SK-N-SH (cell line): ENCODE data around the gene POLL. TPM values are rescaled to one million over a fixed set of nuclear protein-coding genes. Genes with fewer than 3 reads are reported as not detected.

Experiments
- CTCF ChIA-PET: fragments of 300-600, 350-600 bp; formaldehyde crosslinking; extraction: SDS; loops from one replicate; lab custom pipeline; 2021; lab: Yijun Ruan, JAX
- POLR2A ChIA-PET: fragments of 350-600 bp; sonication (Branson Sonifier 250); formaldehyde crosslinking; extraction: SDS; loops from one replicate; lab custom pipeline; 2020; ENCODE audit warnings: antibody characterized with exemption, inconsistent platforms; lab: Yijun Ruan, JAX
- DNase-seq: peaks from one replicate; pipeline ENCODE4 v3.0.0; 2012
- H2AFZ ChIP-seq: fragments of 200-600 bp; sonication (generic); 2 replicates; pipeline ENCODE4 v1.8.1; 2016; ENCODE audit warnings: antibody characterized with exemption, mild to moderate bottlenecking, low read depth
- H3F3A ChIP-seq: fragments of 200-600 bp; sonication (generic); replicated peaks from 2 replicates; pipeline ENCODE3; 2016; ENCODE audit warnings: antibody characterized with exemption, mild to moderate bottlenecking; ENCODE audit not compliant: insufficient read depth
- H3K27ac ChIP-seq, 2 experiments: fragments of 200-500 bp in 1 of 2; fragments of 200-600 bp in 1 of 2; sonication (Bioruptor generic) in 1 of 2; sonication (generic), shearing (Covaris generic) in 1 of 2; 2 replicates each; pipeline versions ENCODE4 v1.5.1 to v1.6.1; 2014 to 2016; ENCODE audit warnings: low read depth in 2 of 2, inconsistent platforms in 1 of 2, low read length in 1 of 2, mild to moderate bottlenecking in 1 of 2, mixed read lengths in 1 of 2
- H3K27me3 ChIP-seq: fragments of 200-600 bp; sonication (generic), shearing (Covaris generic); 2 replicates; pipeline ENCODE4 v1.6.1; 2016; ENCODE audit warnings: mixed run types; ENCODE audit not compliant: insufficient read depth
- H3K36me3 ChIP-seq, 2 experiments: fragments of 200-500 bp in 1 of 2; fragments of 200-600 bp in 1 of 2; sonication (Bioruptor generic) in 1 of 2; sonication (generic) in 1 of 2; replicated peaks in 1 of 2; 2 replicates each; pipeline versions ENCODE3 to v1.5.1; 2014 to 2016; ENCODE audit warnings: low read length in 1 of 2, mild to moderate bottlenecking in 1 of 2; ENCODE audit not compliant: insufficient read depth in 2 of 2, control insufficient read depth in 1 of 2
- H3K4me1 ChIP-seq, 2 experiments: fragments of 200-500 bp in 1 of 2; fragments of 200-600 bp in 1 of 2; sonication (Bioruptor generic) in 1 of 2; sonication (generic), shearing (Covaris generic) in 1 of 2; 2 replicates each; pipeline versions ENCODE4 v1.5.1 to v1.6.1; 2014 to 2016; ENCODE audit warnings: low read depth in 1 of 2, low read length in 1 of 2, mixed run types in 1 of 2; ENCODE audit not compliant: insufficient read depth in 2 of 2, control insufficient read depth in 1 of 2
- H3K4me2 ChIP-seq: fragments of 200-600 bp; sonication (generic), shearing (Covaris generic); 2 replicates; pipeline ENCODE4 v1.6.1; 2017; ENCODE audit warnings: mixed run types
- H3K4me3 ChIP-seq, 2 experiments: fragments of 200-500 bp in 1 of 2; fragments of 200-600 bp in 1 of 2; sonication (Bioruptor generic) in 1 of 2; sonication (generic), shearing (Covaris generic) in 1 of 2; 2 replicates each; pipeline versions ENCODE4 v1.5.1 to v1.8.1; 2014 to 2016; ENCODE audit warnings: low read depth in 2 of 2, inconsistent platforms in 1 of 2, low read length in 1 of 2, mild to moderate bottlenecking in 1 of 2, mixed read lengths in 1 of 2, moderate library complexity in 1 of 2
- H3K79me2 ChIP-seq: fragments of 200-600 bp; sonication (generic); 2 replicates; pipeline ENCODE4 v1.8.1; 2017; ENCODE audit warnings: mild to moderate bottlenecking; ENCODE audit not compliant: insufficient read depth
- H3K9ac ChIP-seq: fragments of 200-600 bp; sonication (generic); 2 replicates; pipeline ENCODE4 v1.6.1; 2017; ENCODE audit warnings: mixed run types
- H3K9me2 ChIP-seq: fragments of 200-600 bp; sonication (generic); 2 replicates; pipeline ENCODE4 v1.6.1; 2017; ENCODE audit warnings: mixed run types
- H3K9me3 ChIP-seq: fragments of 200-600 bp; sonication (generic); 2 replicates; pipeline ENCODE4 v1.6.1; 2017; ENCODE audit warnings: mixed run types, mild to moderate bottlenecking, moderate library complexity
- H4K20me1 ChIP-seq: fragments of 200-600 bp; sonication (generic); 2 replicates; pipeline ENCODE4 v1.6.1; 2017; ENCODE audit warnings: mild to moderate bottlenecking, mixed run types; ENCODE audit not compliant: insufficient read depth
- CHD2 ChIP-seq: fragments of 150-350 bp; IDR thresholded peaks from 2 replicates; pipeline ENCODE4 v1.6.1; 2018; ENCODE audit warnings: low read length; ENCODE audit not compliant: partially characterized antibody
- EP300 ChIP-seq, 2 experiments: IDR thresholded peaks; 2 replicates each; pipeline versions ENCODE4 v1.4.0 to v1.6.1; 2012; ENCODE audit warnings: borderline replicate concordance in 1 of 2, low read depth in 1 of 2, low read length in 1 of 2
- FOSL2 ChIP-seq: IDR thresholded peaks from 2 replicates; pipeline ENCODE4 v1.4.0; 2012; ENCODE audit warnings: low read depth, mild to moderate bottlenecking, moderate library complexity, borderline replicate concordance
- JUND ChIP-seq: IDR thresholded peaks from 2 replicates; pipeline ENCODE4 v1.4.0; 2012
- NFIC ChIP-seq: IDR thresholded peaks from 2 replicates; pipeline ENCODE4 v1.4.0; 2012; ENCODE audit warnings: borderline replicate concordance
- POLR2AphosphoS5 ChIP-seq: IDR thresholded peaks from 2 replicates; pipeline ENCODE4 v1.6.1; 2012; ENCODE audit warnings: low read depth, low read length
- RAD21 ChIP-seq: IDR thresholded peaks from 2 replicates; pipeline ENCODE4 v1.6.1; 2012; ENCODE audit warnings: mild to moderate bottlenecking, low read length
- RFX5 ChIP-seq: IDR thresholded peaks from 2 replicates; pipeline ENCODE4 v1.6.1; 2012; ENCODE audit warnings: mild to moderate bottlenecking, improper control_type of control experiment, low read length
- SIN3A ChIP-seq: IDR thresholded peaks from 2 replicates; pipeline ENCODE4 v1.6.1; 2012; ENCODE audit warnings: low read depth, mild to moderate bottlenecking, low read length, moderate library complexity, borderline replicate concordance
- TAF1 ChIP-seq: IDR thresholded peaks from 2 replicates; pipeline ENCODE4 v1.6.1; 2012; ENCODE audit warnings: low read depth, mild to moderate bottlenecking, low read length, moderate library complexity, borderline replicate concordance
- YY1 ChIP-seq: IDR thresholded peaks from 2 replicates; pipeline ENCODE4 v1.4.0; 2012; ENCODE audit warnings: low read depth, mild to moderate bottlenecking
- WGBS: methylation state at CpG from one replicate; pipeline ENCODE4 v1.1.6; 2017; ENCODE audit warnings: low lambda C conversion rate; 5-methylcytosine and 5-hydroxymethylcytosine counted together
- polyA plus RNA-seq, 3 experiments: library from polyadenylated mRNA; depleted of rRNA; stranded (reverse); fragments of >200 nt; gene quantifications; 2 replicates each; pipeline ENCODE4 v1.2.3, GENCODE V29; 2012
- TF ChIP-seq, protein P1 (sequence below): fragments of 200-600 bp; sonication (generic); IDR thresholded peaks from 2 replicates; pipeline ENCODE4 v1.6.1; 2017; ENCODE audit warnings: antibody characterized with exemption, mild to moderate bottlenecking, moderate library complexity
- TF ChIP-seq, protein P2 (sequence below): fragments of 150-350 bp; IDR thresholded peaks from 2 replicates; pipeline ENCODE4 v1.6.1; 2017; ENCODE audit warnings: antibody characterized with exemption, low read length, low read depth, borderline replicate concordance
- TF ChIP-seq, protein P3 (sequence below): IDR thresholded peaks from 2 replicates; pipeline ENCODE4 v1.6.1; 2012; ENCODE audit warnings: mild to moderate bottlenecking, low read depth, low read length, moderate library complexity
- TF ChIP-seq, protein P4 (sequence below): fragments of 150-350 bp; IDR thresholded peaks from 2 replicates; pipeline ENCODE4 v1.6.1; 2016; ENCODE audit warnings: mild to moderate bottlenecking, low read depth, low read length

The POLL gene
- polyA plus RNA-seq, 1 of the 3 experiments (the other 2 are of a cell fraction): 22.0 TPM

DNA sequence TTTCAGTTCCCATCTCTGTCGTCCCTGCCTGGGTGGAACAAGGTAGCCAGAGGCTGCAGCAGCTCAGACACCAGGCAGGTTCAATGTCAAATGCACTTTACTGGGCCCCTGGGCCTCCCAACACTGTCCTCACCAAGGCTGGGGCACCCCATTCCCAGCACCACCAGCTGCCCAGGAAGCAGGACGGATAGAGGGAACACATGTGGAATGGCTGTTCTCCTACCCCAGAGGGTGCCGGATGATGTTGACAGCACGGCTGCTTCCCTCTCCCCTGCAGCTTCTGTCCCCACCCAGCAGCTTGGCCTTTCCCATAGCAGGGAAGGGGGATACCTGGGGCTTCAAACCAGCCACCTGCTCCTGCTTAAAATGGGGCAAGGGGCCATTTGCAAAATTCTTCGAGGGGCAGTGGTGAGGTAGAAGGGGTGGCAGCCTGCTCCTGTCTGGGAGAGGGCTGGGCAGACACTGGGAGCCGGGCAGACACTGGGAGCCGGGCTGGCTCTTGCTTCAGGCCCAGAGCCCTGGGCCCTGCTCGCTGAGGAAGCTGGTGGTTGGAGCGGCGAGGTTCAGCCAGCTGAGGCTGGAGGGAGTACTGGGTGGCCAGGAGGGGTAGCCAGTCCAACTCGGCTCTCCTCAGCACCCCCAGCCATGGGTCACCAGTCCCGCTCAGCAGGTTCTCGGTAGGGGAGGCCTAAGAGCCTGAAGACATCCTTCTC, 9.1 kb downstream of the POLL start:
- ChIA-PET POLR2A (no interaction called here), CTCF (interaction anchor here (1.3 to 11.9 kb wide), 8 partner anchors 7 to 365 kb away, joined by 3 to 88 read pairs (median 6); partner anchors contain the start of genes DPCD and POLL)
- Histone ChIP-seq H3K27ac (no peak overlapping the region), H3K36me3 (peaks cover 0 to 42% of the 10 kb centered on the region in 2 experiments), H3K9me2 (no peaks in the 10 kb centered on the region), H3K9me3 (no peaks in the 10 kb centered on the region), H3K4me1 (peaks cover 0 to 17% of the 10 kb centered on the region in 2 experiments; a peak in 1 of 4 replicates), H4K20me1 (no peaks in the 10 kb centered on the region), H3F3A (no peaks in the 10 kb centered on the region), H3K9ac (no peak overlapping the region), H3K4me3 (no peak overlapping the region), H3K79me2 (no peaks in the 10 kb centered on the region), H2AFZ (no peak overlapping the region), H3K4me2 (no peak overlapping the region), H3K27me3 (no peaks in the 10 kb centered on the region)
- no peak for TF ChIP-seq CHD2
- TF ChIP-seq, protein P1, sequence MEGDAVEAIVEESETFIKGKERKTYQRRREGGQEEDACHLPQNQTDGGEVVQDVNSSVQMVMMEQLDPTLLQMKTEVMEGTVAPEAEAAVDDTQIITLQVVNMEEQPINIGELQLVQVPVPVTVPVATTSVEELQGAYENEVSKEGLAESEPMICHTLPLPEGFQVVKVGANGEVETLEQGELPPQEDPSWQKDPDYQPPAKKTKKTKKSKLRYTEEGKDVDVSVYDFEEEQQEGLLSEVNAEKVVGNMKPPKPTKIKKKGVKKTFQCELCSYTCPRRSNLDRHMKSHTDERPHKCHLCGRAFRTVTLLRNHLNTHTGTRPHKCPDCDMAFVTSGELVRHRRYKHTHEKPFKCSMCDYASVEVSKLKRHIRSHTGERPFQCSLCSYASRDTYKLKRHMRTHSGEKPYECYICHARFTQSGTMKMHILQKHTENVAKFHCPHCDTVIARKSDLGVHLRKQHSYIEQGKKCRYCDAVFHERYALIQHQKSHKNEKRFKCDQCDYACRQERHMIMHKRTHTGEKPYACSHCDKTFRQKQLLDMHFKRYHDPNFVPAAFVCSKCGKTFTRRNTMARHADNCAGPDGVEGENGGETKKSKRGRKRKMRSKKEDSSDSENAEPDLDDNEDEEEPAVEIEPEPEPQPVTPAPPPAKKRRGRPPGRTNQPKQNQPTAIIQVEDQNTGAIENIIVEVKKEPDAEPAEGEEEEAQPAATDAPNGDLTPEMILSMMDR: no peak
- 87% methylated on average over 9 of the region's 13 CpGs for WGBS
- no peak for DNase-seq

DNA sequence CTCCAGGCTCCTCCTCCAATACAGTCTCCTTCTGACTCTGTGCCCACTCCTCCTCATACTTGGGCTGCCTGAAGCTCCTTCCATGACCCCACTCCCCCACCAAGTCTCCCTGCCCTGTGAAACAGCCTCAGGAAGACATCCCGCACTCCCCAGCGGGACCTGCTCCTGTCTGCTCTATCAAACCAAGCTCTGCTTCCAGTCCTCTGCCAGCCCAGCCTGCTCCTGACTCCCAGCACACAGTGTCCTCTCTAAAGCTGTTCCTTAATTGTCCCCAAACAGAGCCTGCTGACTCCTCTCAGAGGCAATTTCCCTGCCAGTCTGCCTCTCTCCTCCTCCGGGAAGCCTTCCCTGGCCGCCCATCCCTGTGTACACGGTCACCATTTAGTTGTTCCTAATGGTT, 9.9 kb downstream of the POLL start:
- no peaks in the 10 kb centered on the region for H3F3A ChIP-seq
- no peak overlapping the region for H3K9ac ChIP-seq
- no peak overlapping the region for H3K4me2 ChIP-seq
- no peak for DNase-seq
- H3K4me3 ChIP-seq: no peak overlapping the region
- 81% methylated on average over 5 of the region's 5 CpGs for WGBS
- H3K27ac ChIP-seq: no peak overlapping the region
- H3K9me3 ChIP-seq: no peaks in the 10 kb centered on the region
- H3K79me2 ChIP-seq: no peaks in the 10 kb centered on the region
- H2AFZ ChIP-seq: no peak overlapping the region
- peaks cover 0 to 35% of the 10 kb centered on the region in 2 experiments for H3K36me3 ChIP-seq
- TF ChIP-seq EP300 (IDR thresholded peaks at IDR 0.05; ENCODE audit: borderline replicate concordance in 1 of 2, low read depth in 1 of 2, low read length in 1 of 2) (no peak), RFX5 (no peak), TAF1 (no peak), SIN3A (no peak), POLR2AphosphoS5 (no peak), NFIC (no peak), YY1 (no peak), RAD21 (no peak), JUND (no peak), FOSL2 (no peak)
- TF ChIP-seq, protein P2, sequence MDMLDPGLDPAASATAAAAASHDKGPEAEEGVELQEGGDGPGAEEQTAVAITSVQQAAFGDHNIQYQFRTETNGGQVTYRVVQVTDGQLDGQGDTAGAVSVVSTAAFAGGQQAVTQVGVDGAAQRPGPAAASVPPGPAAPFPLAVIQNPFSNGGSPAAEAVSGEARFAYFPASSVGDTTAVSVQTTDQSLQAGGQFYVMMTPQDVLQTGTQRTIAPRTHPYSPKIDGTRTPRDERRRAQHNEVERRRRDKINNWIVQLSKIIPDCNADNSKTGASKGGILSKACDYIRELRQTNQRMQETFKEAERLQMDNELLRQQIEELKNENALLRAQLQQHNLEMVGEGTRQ: no peak
- TF ChIP-seq, protein P3, sequence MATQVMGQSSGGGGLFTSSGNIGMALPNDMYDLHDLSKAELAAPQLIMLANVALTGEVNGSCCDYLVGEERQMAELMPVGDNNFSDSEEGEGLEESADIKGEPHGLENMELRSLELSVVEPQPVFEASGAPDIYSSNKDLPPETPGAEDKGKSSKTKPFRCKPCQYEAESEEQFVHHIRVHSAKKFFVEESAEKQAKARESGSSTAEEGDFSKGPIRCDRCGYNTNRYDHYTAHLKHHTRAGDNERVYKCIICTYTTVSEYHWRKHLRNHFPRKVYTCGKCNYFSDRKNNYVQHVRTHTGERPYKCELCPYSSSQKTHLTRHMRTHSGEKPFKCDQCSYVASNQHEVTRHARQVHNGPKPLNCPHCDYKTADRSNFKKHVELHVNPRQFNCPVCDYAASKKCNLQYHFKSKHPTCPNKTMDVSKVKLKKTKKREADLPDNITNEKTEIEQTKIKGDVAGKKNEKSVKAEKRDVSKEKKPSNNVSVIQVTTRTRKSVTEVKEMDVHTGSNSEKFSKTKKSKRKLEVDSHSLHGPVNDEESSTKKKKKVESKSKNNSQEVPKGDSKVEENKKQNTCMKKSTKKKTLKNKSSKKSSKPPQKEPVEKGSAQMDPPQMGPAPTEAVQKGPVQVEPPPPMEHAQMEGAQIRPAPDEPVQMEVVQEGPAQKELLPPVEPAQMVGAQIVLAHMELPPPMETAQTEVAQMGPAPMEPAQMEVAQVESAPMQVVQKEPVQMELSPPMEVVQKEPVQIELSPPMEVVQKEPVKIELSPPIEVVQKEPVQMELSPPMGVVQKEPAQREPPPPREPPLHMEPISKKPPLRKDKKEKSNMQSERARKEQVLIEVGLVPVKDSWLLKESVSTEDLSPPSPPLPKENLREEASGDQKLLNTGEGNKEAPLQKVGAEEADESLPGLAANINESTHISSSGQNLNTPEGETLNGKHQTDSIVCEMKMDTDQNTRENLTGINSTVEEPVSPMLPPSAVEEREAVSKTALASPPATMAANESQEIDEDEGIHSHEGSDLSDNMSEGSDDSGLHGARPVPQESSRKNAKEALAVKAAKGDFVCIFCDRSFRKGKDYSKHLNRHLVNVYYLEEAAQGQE: no peak
- TF ChIP-seq, protein P4, sequence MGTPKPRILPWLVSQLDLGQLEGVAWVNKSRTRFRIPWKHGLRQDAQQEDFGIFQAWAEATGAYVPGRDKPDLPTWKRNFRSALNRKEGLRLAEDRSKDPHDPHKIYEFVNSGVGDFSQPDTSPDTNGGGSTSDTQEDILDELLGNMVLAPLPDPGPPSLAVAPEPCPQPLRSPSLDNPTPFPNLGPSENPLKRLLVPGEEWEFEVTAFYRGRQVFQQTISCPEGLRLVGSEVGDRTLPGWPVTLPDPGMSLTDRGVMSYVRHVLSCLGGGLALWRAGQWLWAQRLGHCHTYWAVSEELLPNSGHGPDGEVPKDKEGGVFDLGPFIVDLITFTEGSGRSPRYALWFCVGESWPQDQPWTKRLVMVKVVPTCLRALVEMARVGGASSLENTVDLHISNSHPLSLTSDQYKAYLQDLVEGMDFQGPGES: no peak
- no peaks in the 10 kb centered on the region for H3K9me2 ChIP-seq
- ChIA-PET CTCF (interaction anchor here (0.5 to 4.1 kb wide), 7 partner anchors 8 to 364 kb away, joined by 3 to 26 read pairs (median 6); partner anchors contain the start of genes DPCD and POLL), POLR2A (interaction anchor here (1.1 kb wide), 1 partner anchor 226 kb away, joined by 3 read pairs; no protein-coding TSS in a partner anchor)
- H3K27me3 ChIP-seq: no peaks in the 10 kb centered on the region
- no peaks in the 10 kb centered on the region for H4K20me1 ChIP-seq
- H3K4me1 ChIP-seq: peaks cover 0 to 13% of the 10 kb centered on the region in 2 experiments; a peak in 1 of 4 replicates
